Measurements from ENCODE around the gene FAM9C.

FAM9C gene

GRCh38 chrX:13074297-13075262 lies 30.2 kb upstream of the FAM9C start:
- H3K36me3 ChIP-seq (ENCODE audit: control insufficient read depth in 1 of 2, insufficient read depth in 2 of 2, low read depth in 1 of 2, low read length in 2 of 2), result no peaks in the 10 kb centered on the region
- no peaks in the 10 kb centered on the region for H3K27me3 ChIP-seq (ENCODE audit: control insufficient read depth in 1 of 2, insufficient read depth in 1 of 2, low read length in 2 of 2)
- no peak overlapping the region for H4K8ac ChIP-seq (ENCODE audit: low read length)
- H3K4me2 ChIP-seq (ENCODE audit: low read length, poor library complexity, severe bottlenecking), result no peak overlapping the region
- peaks cover 2% of the 10 kb centered on the region for H3K4me1 ChIP-seq (ENCODE audit: control insufficient read depth, insufficient read depth, low read depth, low read length)
- no peak overlapping the region for H3K23ac ChIP-seq (ENCODE audit: low read length in 2 of 2)
- no peak overlapping the region for H4K91ac ChIP-seq (ENCODE audit: low read length)
- no peak overlapping the region for H2BK5ac ChIP-seq (ENCODE audit: low read depth, low read length, poor library complexity, severe bottlenecking)
- WGBS, result 95% methylated on average over 6 of the region's 9 CpGs
- peak overlapping the region in 1 of 2 experiments; percentile 88 for H2BK12ac ChIP-seq (ENCODE audit: low read length in 2 of 2)
- no peak overlapping the region for H3K14ac ChIP-seq (ENCODE audit: low read length in 2 of 2)
- no peak overlapping the region for H3K27ac ChIP-seq (ENCODE audit: low read length, poor library complexity, severe bottlenecking)
- H3K79me1 ChIP-seq (replicated peaks; ENCODE audit: low read length, poor library complexity, severe bottlenecking), result no peaks in the 10 kb centered on the region
- H2BK15ac ChIP-seq (ENCODE audit: low read depth, poor library complexity, severe bottlenecking), result no peak overlapping the region
- no peak overlapping the region for H3K4ac ChIP-seq (ENCODE audit: low read depth in 1 of 2, low read length in 2 of 2)
- no peak overlapping the region for H2AFZ ChIP-seq (ENCODE audit: low read depth, low read length)
- no peak overlapping the region for H2BK120ac ChIP-seq (ENCODE audit: low read depth, low read length)
- no peak overlapping the region for H3K4me3 ChIP-seq (ENCODE audit: insufficient read depth in 1 of 2, low read depth in 1 of 2, low read length in 2 of 2)
- no peak for DNase-seq
- H3K9ac ChIP-seq (ENCODE audit: low read length), result no peak overlapping the region
- H3K18ac ChIP-seq (ENCODE audit: low read depth in 1 of 2, low read length in 2 of 2), result no peak overlapping the region
- H2AK5ac ChIP-seq (ENCODE audit: low read length, severe bottlenecking), result peak overlapping the region; percentile 22
- H3K9me3 ChIP-seq (ENCODE audit: control insufficient read depth, low read length), result peaks cover 9% of the 10 kb centered on the region

GRCh38 chrX:13069771-13070416 lies 25.5 kb upstream of the FAM9C start:
- H3K4me3 ChIP-seq (ENCODE audit: insufficient read depth in 1 of 2, low read depth in 1 of 2, low read length in 2 of 2), result no peak overlapping the region
- no peak overlapping the region for H2AFZ ChIP-seq (ENCODE audit: low read depth, low read length)
- no peak overlapping the region for H3K4ac ChIP-seq (ENCODE audit: low read depth in 1 of 2, low read length in 2 of 2)
- no peaks in the 10 kb centered on the region for H3K4me1 ChIP-seq (ENCODE audit: control insufficient read depth, insufficient read depth, low read depth, low read length)
- no peak overlapping the region for H3K18ac ChIP-seq (ENCODE audit: low read depth in 1 of 2, low read length in 2 of 2)
- DNase-seq, result no peak
- no peaks in the 10 kb centered on the region for H3K79me1 ChIP-seq (replicated peaks; ENCODE audit: low read length, poor library complexity, severe bottlenecking)
- peaks cover 18% of the 10 kb centered on the region for H3K9me3 ChIP-seq (ENCODE audit: control insufficient read depth, low read length)
- 73% methylated on average over 2 of the region's 3 CpGs for WGBS
- H2BK15ac ChIP-seq (ENCODE audit: low read depth, poor library complexity, severe bottlenecking), result no peak overlapping the region
- no peaks in the 10 kb centered on the region for H3K27me3 ChIP-seq (ENCODE audit: control insufficient read depth in 1 of 2, insufficient read depth in 1 of 2, low read length in 2 of 2)
- no peak overlapping the region for H3K23ac ChIP-seq (ENCODE audit: low read length in 2 of 2)
- no peak overlapping the region for H3K14ac ChIP-seq (ENCODE audit: low read length in 2 of 2)
- H4K8ac ChIP-seq (ENCODE audit: low read length), result no peak overlapping the region
- H3K9ac ChIP-seq (ENCODE audit: low read length), result no peak overlapping the region
- no peak overlapping the region for H2AK5ac ChIP-seq (ENCODE audit: low read length, severe bottlenecking)
- H4K91ac ChIP-seq (ENCODE audit: low read length), result no peak overlapping the region
- no peak overlapping the region for H3K4me2 ChIP-seq (ENCODE audit: low read length, poor library complexity, severe bottlenecking)
- H3K27ac ChIP-seq (ENCODE audit: low read length, poor library complexity, severe bottlenecking), result no peak overlapping the region
- H2BK120ac ChIP-seq (ENCODE audit: low read depth, low read length), result no peak overlapping the region
- H3K36me3 ChIP-seq (ENCODE audit: control insufficient read depth in 1 of 2, insufficient read depth in 2 of 2, low read depth in 1 of 2, low read length in 2 of 2), result no peaks in the 10 kb centered on the region
- H2BK5ac ChIP-seq (ENCODE audit: low read depth, low read length, poor library complexity, severe bottlenecking), result no peak overlapping the region
- H2BK12ac ChIP-seq (ENCODE audit: low read length in 2 of 2), result no peak overlapping the region

GRCh38 chrX:13068651-13069050 lies 24.2 kb upstream of the FAM9C start:
- no peak overlapping the region for H3K4me2 ChIP-seq (ENCODE audit: low read length, poor library complexity, severe bottlenecking)
- no peak overlapping the region for H4K91ac ChIP-seq (ENCODE audit: low read length)
- H3K4ac ChIP-seq (ENCODE audit: low read depth in 1 of 2, low read length in 2 of 2), result peak overlapping the region in 1 of 2 experiments; percentile 64
- H3K36me3 ChIP-seq (ENCODE audit: control insufficient read depth in 1 of 2, insufficient read depth in 2 of 2, low read depth in 1 of 2, low read length in 2 of 2), result no peaks in the 10 kb centered on the region
- no peak overlapping the region for H3K9ac ChIP-seq (ENCODE audit: low read length)
- no peak overlapping the region for H4K8ac ChIP-seq (ENCODE audit: low read length)
- H3K18ac ChIP-seq (ENCODE audit: low read depth in 1 of 2, low read length in 2 of 2), result peak overlapping the region; percentile 43 to 52
- H3K27ac ChIP-seq (ENCODE audit: low read length, poor library complexity, severe bottlenecking), result no peak overlapping the region
- no peaks in the 10 kb centered on the region for H3K79me1 ChIP-seq (replicated peaks; ENCODE audit: low read length, poor library complexity, severe bottlenecking)
- H3K23ac ChIP-seq (ENCODE audit: low read length in 2 of 2), result no peak overlapping the region
- no peak overlapping the region for H3K14ac ChIP-seq (ENCODE audit: low read length in 2 of 2)
- no CpG with 5 or more reads among the region's 1 CpG for WGBS
- no peaks in the 10 kb centered on the region for H3K4me1 ChIP-seq (ENCODE audit: control insufficient read depth, insufficient read depth, low read depth, low read length)
- no peak overlapping the region for H2BK5ac ChIP-seq (ENCODE audit: low read depth, low read length, poor library complexity, severe bottlenecking)
- peaks cover 18% of the 10 kb centered on the region for H3K9me3 ChIP-seq (ENCODE audit: control insufficient read depth, low read length)
- no peak overlapping the region for H3K4me3 ChIP-seq (ENCODE audit: insufficient read depth in 1 of 2, low read depth in 1 of 2, low read length in 2 of 2)
- no peak for DNase-seq
- no peak overlapping the region for H2AK5ac ChIP-seq (ENCODE audit: low read length, severe bottlenecking)
- H2BK15ac ChIP-seq (ENCODE audit: low read depth, poor library complexity, severe bottlenecking), result no peak overlapping the region
- peak overlapping the region in 1 of 2 experiments; percentile 52 for H2BK12ac ChIP-seq (ENCODE audit: low read length in 2 of 2)
- no peaks in the 10 kb centered on the region for H3K27me3 ChIP-seq (ENCODE audit: control insufficient read depth in 1 of 2, insufficient read depth in 1 of 2, low read length in 2 of 2)
- no peak overlapping the region for H2AFZ ChIP-seq (ENCODE audit: low read depth, low read length)
- H2BK120ac ChIP-seq (ENCODE audit: low read depth, low read length), result no peak overlapping the region

- H3K27me3 ChIP-seq (ENCODE audit: control insufficient read depth in 1 of 2, insufficient read depth in 1 of 2, low read length in 2 of 2), result no peaks in the 10 kb centered on the region
- H2AK5ac ChIP-seq (ENCODE audit: low read length, severe bottlenecking), result no peak overlapping the region
- H3K9ac ChIP-seq (ENCODE audit: low read length), result no peak overlapping the region
- H3K9me3 ChIP-seq (ENCODE audit: control insufficient read depth, low read length), result peaks cover 18% of the 10 kb centered on the region
- no peak overlapping the region for H3K27ac ChIP-seq (ENCODE audit: low read length, poor library complexity, severe bottlenecking)
- H3K14ac ChIP-seq (ENCODE audit: low read length in 2 of 2), result no peak overlapping the region
- H2BK15ac ChIP-seq (ENCODE audit: low read depth, poor library complexity, severe bottlenecking), result no peak overlapping the region
- no peak for DNase-seq
- H2AFZ ChIP-seq (ENCODE audit: low read depth, low read length), result no peak overlapping the region
- no peak overlapping the region for H2BK5ac ChIP-seq (ENCODE audit: low read depth, low read length, poor library complexity, severe bottlenecking)
- H2BK12ac ChIP-seq (ENCODE audit: low read length in 2 of 2), result no peak overlapping the region
- H3K36me3 ChIP-seq (ENCODE audit: control insufficient read depth in 1 of 2, insufficient read depth in 2 of 2, low read depth in 1 of 2, low read length in 2 of 2), result no peaks in the 10 kb centered on the region
- no peaks in the 10 kb centered on the region for H3K79me1 ChIP-seq (replicated peaks; ENCODE audit: low read length, poor library complexity, severe bottlenecking)
- no peaks in the 10 kb centered on the region for H3K4me1 ChIP-seq (ENCODE audit: control insufficient read depth, insufficient read depth, low read depth, low read length)
- H3K4me2 ChIP-seq (ENCODE audit: low read length, poor library complexity, severe bottlenecking), result no peak overlapping the region
- H4K91ac ChIP-seq (ENCODE audit: low read length), result no peak overlapping the region
- no peak overlapping the region for H3K4me3 ChIP-seq (ENCODE audit: insufficient read depth in 1 of 2, low read depth in 1 of 2, low read length in 2 of 2)
- H3K23ac ChIP-seq (ENCODE audit: low read length in 2 of 2), result no peak overlapping the region
- WGBS, result no CpG with 5 or more reads among the region's 1 CpG
- H3K18ac ChIP-seq (ENCODE audit: low read depth in 1 of 2, low read length in 2 of 2), result no peak overlapping the region
- no peak overlapping the region for H3K4ac ChIP-seq (ENCODE audit: low read depth in 1 of 2, low read length in 2 of 2)
- no peak overlapping the region for H4K8ac ChIP-seq (ENCODE audit: low read length)
- no peak overlapping the region for H2BK120ac ChIP-seq (ENCODE audit: low read depth, low read length)
Observed at GRCh38 chrX:13067773-13068172, 23.4 kb upstream of the FAM9C start.
